IMR-90 (cell line): ENCODE data around the gene GPATCH2L. TPM values are rescaled to one million over a fixed set of nuclear protein-coding genes. Genes with fewer than 3 reads are reported as not detected.

Experiments
- ATAC-seq: fragments of 200-7000 bp; cut with Tn5 transposase; 2 replicates; pipeline ENCODE4 v1.9.1; 2020; ENCODE audit warnings: low read depth, mild to moderate bottlenecking, moderate library complexity
- BruUV-seq: library from RNA; stranded (reverse); fragments of 400-500 nt; replicated peaks from 2 replicates; lab custom pipeline; 2021; lab: Mats Ljungman, UMichigan
- CTCF ChIA-PET: fragments of 300-600 bp; formaldehyde crosslinking; extraction: SDS; loops from one replicate; lab custom pipeline; 2021; ENCODE audit warnings: antibody characterized with exemption; lab: Yijun Ruan, JAX
- POLR2A ChIA-PET: fragments of 300-600 bp; sonication (Branson Sonifier 250); formaldehyde crosslinking; loops from one replicate; lab custom pipeline; 2022; ENCODE audit warnings: antibody characterized with exemption; ENCODE audit not compliant: unreplicated experiment; lab: Charles Lee
- DNase-seq: peaks from one replicate; pipeline ENCODE4 v3.0.0; 2013
- H2AFZ ChIP-seq: replicated peaks from 2 replicates; pipeline ENCODE3; 2013; ENCODE audit warnings: low read length, mild to moderate bottlenecking; ENCODE audit not compliant: poor library complexity
- H2AK5ac ChIP-seq: 2 replicates; pipeline ENCODE4 v1.6.1; 2013; ENCODE audit warnings: low read depth, low read length, inconsistent platforms
- H2AK9ac ChIP-seq: replicated peaks from 2 replicates; pipeline ENCODE3; 2013; ENCODE audit warnings: mild to moderate bottlenecking, low read depth, low read length, moderate library complexity; ENCODE audit not compliant: poor library complexity
- H2BK120ac ChIP-seq: 2 replicates; pipeline ENCODE4 v1.6.1; 2013; ENCODE audit warnings: low read depth, low read length, inconsistent platforms
- H2BK15ac ChIP-seq: 3 replicates; pipeline ENCODE4 v1.6.1; 2013; ENCODE audit warnings: low read depth, low read length, inconsistent platforms
- H2BK20ac ChIP-seq: 2 replicates; pipeline ENCODE4 v1.6.1; 2013; ENCODE audit warnings: low read depth, mild to moderate bottlenecking, inconsistent platforms, low read length, moderate library complexity
- H2BK5ac ChIP-seq: 2 replicates; pipeline ENCODE4 v1.6.1; 2013; ENCODE audit warnings: mild to moderate bottlenecking, low read depth, low read length, inconsistent platforms; ENCODE audit not compliant: poor library complexity, severe bottlenecking
- H3K14ac ChIP-seq: replicated peaks from 2 replicates; pipeline ENCODE4 v1.6.1; 2013; ENCODE audit warnings: low read depth, low read length, inconsistent platforms
- H3K18ac ChIP-seq: 2 replicates; pipeline ENCODE4 v1.6.1; 2013; ENCODE audit warnings: low read depth, low read length, control low read depth
- H3K23ac ChIP-seq: 2 replicates; pipeline ENCODE4 v1.6.1; 2013; ENCODE audit warnings: low read depth, low read length, inconsistent platforms
- H3K27ac ChIP-seq: 2 replicates; pipeline ENCODE4 v1.5.1; 2013; ENCODE audit warnings: mild to moderate bottlenecking, control low read depth, low read length; ENCODE audit not compliant: insufficient read depth
- H3K27me3 ChIP-seq: 2 replicates; pipeline ENCODE4 v1.6.1; 2013; ENCODE audit warnings: low read length; ENCODE audit not compliant: control insufficient read depth, insufficient read depth
- H3K36me3 ChIP-seq: 2 replicates; pipeline ENCODE4 v1.6.1; 2013; ENCODE audit warnings: low read length, mixed read lengths; ENCODE audit not compliant: control insufficient read depth, insufficient read depth
- H3K4ac ChIP-seq: 2 replicates; pipeline ENCODE4 v1.6.1; 2013; ENCODE audit warnings: low read depth, low read length, inconsistent platforms
- H3K4me1 ChIP-seq: 2 replicates; pipeline ENCODE4 v1.6.1; 2013; ENCODE audit warnings: low read length, mixed read lengths; ENCODE audit not compliant: control insufficient read depth, insufficient read depth
- H3K4me2 ChIP-seq: 2 replicates; pipeline ENCODE4 v1.6.1; 2013; ENCODE audit warnings: low read depth, mild to moderate bottlenecking, control low read depth, low read length, moderate library complexity
- H3K4me3 ChIP-seq: 2 replicates; pipeline ENCODE4 v1.5.1; 2013; ENCODE audit warnings: low read depth, mild to moderate bottlenecking, control low read depth, low read length, moderate library complexity; ENCODE audit not compliant: insufficient read depth
- H3K56ac ChIP-seq: 2 replicates; pipeline ENCODE4 v1.6.1; 2013; ENCODE audit warnings: low read length, inconsistent platforms; ENCODE audit not compliant: insufficient read depth; ENCODE audit errors: extremely low read depth
- H3K79me1 ChIP-seq, 2 experiments: 2 replicates each; pipeline ENCODE4 v1.6.1; 2013; ENCODE audit warnings: low read length in 2 of 2, inconsistent platforms in 1 of 2, low read depth in 1 of 2
- H3K9ac ChIP-seq: 2 replicates; pipeline ENCODE4 v1.6.1; 2013; ENCODE audit warnings: low read depth, low read length, control low read depth
- H3K9me1 ChIP-seq: 2 replicates; pipeline ENCODE4 v1.6.1; 2013; ENCODE audit warnings: low read length, inconsistent platforms; ENCODE audit not compliant: insufficient read depth
- H3K9me3 ChIP-seq: 2 replicates; pipeline ENCODE4 v1.6.1; 2013; ENCODE audit warnings: low read length; ENCODE audit not compliant: control insufficient read depth, insufficient read depth
- H4K20me1 ChIP-seq: 2 replicates; pipeline ENCODE4 v1.6.1; 2013; ENCODE audit warnings: low read length, inconsistent platforms; ENCODE audit not compliant: insufficient read depth
- H4K5ac ChIP-seq: 2 replicates; pipeline ENCODE4 v1.6.1; 2013; ENCODE audit warnings: mild to moderate bottlenecking, low read depth, low read length, control low read depth
- H4K8ac ChIP-seq, 2 experiments: 2 replicates each; pipeline ENCODE4 v1.6.1; 2013; ENCODE audit warnings: low read depth in 2 of 2, low read length in 2 of 2, control low read depth in 1 of 2, inconsistent platforms in 1 of 2
- H4K91ac ChIP-seq: 2 replicates; pipeline ENCODE4 v1.6.1; 2013; ENCODE audit warnings: low read depth, low read length, inconsistent platforms; ENCODE audit not compliant: insufficient read depth
- BHLHE40 ChIP-seq: fragments of 150-350 bp; IDR thresholded peaks from 2 replicates; pipeline ENCODE4 v1.6.1; 2016; ENCODE audit warnings: mild to moderate bottlenecking, low read depth, low read length
- CEBPB ChIP-seq: IDR thresholded peaks from 2 replicates; pipeline ENCODE4 v1.6.1; 2012; ENCODE audit warnings: low read depth, low read length, improper control_type of control experiment
- FOS ChIP-seq: fragments of 150-350 bp; IDR thresholded peaks from 2 replicates; pipeline ENCODE4 v1.6.1; 2016; ENCODE audit warnings: low read depth, low read length
- MAFK ChIP-seq: IDR thresholded peaks from 2 replicates; pipeline ENCODE4 v1.6.1; 2012; ENCODE audit warnings: low read depth, low read length, improper control_type of control experiment
- POLR2A ChIP-seq: IDR thresholded peaks from 2 replicates; pipeline ENCODE4 v1.6.1; 2012; ENCODE audit warnings: mild to moderate bottlenecking, low read depth, low read length
- RAD21 ChIP-seq: IDR thresholded peaks from 2 replicates; pipeline ENCODE4 v1.6.1; 2012; ENCODE audit warnings: low read length, improper control_type of control experiment
- RFX5 ChIP-seq: IDR thresholded peaks from 2 replicates; pipeline ENCODE4 v1.8.0; 2012; ENCODE audit warnings: low read depth, mild to moderate bottlenecking, low read length, moderate library complexity
- whole genome bisulfite sequencing, 2 experiments: methylation state at CpG; one replicate each; pipeline versions ENCODE4 v1.1.5 to v1.1.7; 2013; ENCODE audit warnings: missing lambda C conversion rate in 2 of 2; ENCODE audit not compliant: insufficient read length in 1 of 2; ENCODE audit errors: extremely low coverage in 2 of 2; 5-methylcytosine and 5-hydroxymethylcytosine counted together
- dilution Hi-C: fragments of 300-500 bp; cut with HindIII; formaldehyde crosslinking; loops from one replicate; pipeline ENCODE4 v1.14.3; 2018; ENCODE audit warnings: low sequenced_read_pairs; ENCODE audit not compliant: unreplicated experiment
- in situ Hi-C: fragments of 300-500 bp; cut with MboI; formaldehyde crosslinking; loops from 3 replicates; pipeline ENCODE4 v1.14.3; 2019; ENCODE audit warnings: low sequenced_read_pairs, inconsistent platforms, mixed read lengths
- intact Hi-C: fragments of 100-400 bp; cut with micrococcal nuclease; formaldehyde crosslinking; loops from 2 replicates; pipeline ENCODE4 v1.10.0; 2022
- polyA plus RNA-seq, 3 experiments: library from polyadenylated mRNA; depleted of rRNA; stranded (reverse); fragments of >200 nt; gene quantifications; 2 replicates each; pipeline ENCODE4 v1.2.3, GENCODE V29; 2012; ENCODE audit warnings: low replicate concordance in 1 of 3
- total RNA-seq: library from RNA; depleted of rRNA; stranded (reverse); fragments of >200 nt; gene quantifications from 2 replicates; pipeline ENCODE4 v1.2.3, GENCODE V29; 2012
- TF ChIP-seq, protein P1 (sequence below): fragments of 150-350 bp; IDR thresholded peaks from 2 replicates; pipeline ENCODE4 v1.6.1; 2016; ENCODE audit warnings: low read depth, mild to moderate bottlenecking, low read length, moderate library complexity, borderline replicate concordance

The GPATCH2L gene
- total and polyA plus RNA-seq, 2 of the 4 experiments (the other 2 are of a cell fraction): 15.6 to 51.4 TPM

- POLR2A ChIA-PET: no interaction called here
Measured at GRCh38 chr14:76218662-76219061, 66.9 kb downstream of the GPATCH2L start.

More at GRCh38 chr14:76218662-76219061, 66.9 kb downstream of the GPATCH2L start:
- H3K79me1 ChIP-seq: no peaks in the 10 kb centered on the region
- H4K8ac ChIP-seq: no peak overlapping the region
- H2AK9ac ChIP-seq: no peak overlapping the region
- no peak overlapping the region for H3K18ac ChIP-seq
- no peaks in the 10 kb centered on the region for H3K4me1 ChIP-seq
- no peak for ATAC-seq
- no peak overlapping the region for H2BK5ac ChIP-seq
- CTCF ChIA-PET: no interaction called here
- no peak overlapping the region for H3K14ac ChIP-seq
- H4K20me1 ChIP-seq: no peaks in the 10 kb centered on the region
- TF ChIP-seq POLR2A (no peak), CEBPB (no peak), BHLHE40 (no peak), MAFK (peak; percentile 57), FOS (no peak), RFX5 (no peak), RAD21 (no peak)
- TF ChIP-seq, protein P1, sequence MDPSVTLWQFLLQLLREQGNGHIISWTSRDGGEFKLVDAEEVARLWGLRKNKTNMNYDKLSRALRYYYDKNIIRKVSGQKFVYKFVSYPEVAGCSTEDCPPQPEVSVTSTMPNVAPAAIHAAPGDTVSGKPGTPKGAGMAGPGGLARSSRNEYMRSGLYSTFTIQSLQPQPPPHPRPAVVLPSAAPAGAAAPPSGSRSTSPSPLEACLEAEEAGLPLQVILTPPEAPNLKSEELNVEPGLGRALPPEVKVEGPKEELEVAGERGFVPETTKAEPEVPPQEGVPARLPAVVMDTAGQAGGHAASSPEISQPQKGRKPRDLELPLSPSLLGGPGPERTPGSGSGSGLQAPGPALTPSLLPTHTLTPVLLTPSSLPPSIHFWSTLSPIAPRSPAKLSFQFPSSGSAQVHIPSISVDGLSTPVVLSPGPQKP: no peak
- BruUV-seq: no TSS peak
- no peaks in the 10 kb centered on the region for H3K27me3 ChIP-seq
- intact Hi-C loops (no loop called here), dilution Hi-C loops (no loop called here), in situ Hi-C loops (no loop called here)
- no peak overlapping the region for H3K23ac ChIP-seq
- no peak overlapping the region for H3K27ac ChIP-seq
- H3K9me3 ChIP-seq: no peaks in the 10 kb centered on the region
- DNase-seq: no peak
- H3K9me1 ChIP-seq: no peaks in the 10 kb centered on the region
- H3K56ac ChIP-seq: no peak overlapping the region
- no peak overlapping the region for H2BK20ac ChIP-seq
- no peak overlapping the region for H2BK120ac ChIP-seq
- WGBS, 2 experiments: no CpG with 5 or more reads among the region's 2 CpGs
- no peak overlapping the region for H3K4ac ChIP-seq
- no peak overlapping the region for H2BK15ac ChIP-seq
- H3K9ac ChIP-seq: no peak overlapping the region
- H4K91ac ChIP-seq: no peak overlapping the region
- H3K36me3 ChIP-seq: no peaks in the 10 kb centered on the region
- no peak overlapping the region for H2AK5ac ChIP-seq
- H3K4me3 ChIP-seq: no peak overlapping the region
- no peak overlapping the region for H3K4me2 ChIP-seq
- H2AFZ ChIP-seq: no peak overlapping the region
- no peak overlapping the region for H4K5ac ChIP-seq
